ENCODE measurements around the gene PDLIM1.
A peak's percentile ranks its signal among the peaks of the same experiment; 100 is the strongest.

The PDLIM1 gene

DNA sequence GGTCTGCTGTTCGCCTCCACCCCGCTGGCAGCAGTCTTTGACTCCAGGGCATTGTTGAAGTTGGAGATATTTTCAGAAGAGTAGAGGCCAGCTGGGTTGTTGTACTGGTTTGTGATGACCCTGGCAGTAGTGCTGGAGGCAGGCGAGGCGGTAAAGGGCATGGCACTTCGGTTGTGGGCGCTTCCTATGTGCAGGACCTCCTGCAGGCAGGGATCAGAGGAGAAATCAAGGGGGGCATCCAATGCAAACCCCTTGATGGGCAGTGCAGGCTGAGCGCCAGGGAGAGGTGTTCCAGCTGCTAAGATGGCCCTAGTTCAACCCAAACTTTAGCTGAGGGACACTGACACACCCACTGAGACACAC lies 27.0 kb downstream of the PDLIM1 start:
- no peak for DNase-seq

DNA sequence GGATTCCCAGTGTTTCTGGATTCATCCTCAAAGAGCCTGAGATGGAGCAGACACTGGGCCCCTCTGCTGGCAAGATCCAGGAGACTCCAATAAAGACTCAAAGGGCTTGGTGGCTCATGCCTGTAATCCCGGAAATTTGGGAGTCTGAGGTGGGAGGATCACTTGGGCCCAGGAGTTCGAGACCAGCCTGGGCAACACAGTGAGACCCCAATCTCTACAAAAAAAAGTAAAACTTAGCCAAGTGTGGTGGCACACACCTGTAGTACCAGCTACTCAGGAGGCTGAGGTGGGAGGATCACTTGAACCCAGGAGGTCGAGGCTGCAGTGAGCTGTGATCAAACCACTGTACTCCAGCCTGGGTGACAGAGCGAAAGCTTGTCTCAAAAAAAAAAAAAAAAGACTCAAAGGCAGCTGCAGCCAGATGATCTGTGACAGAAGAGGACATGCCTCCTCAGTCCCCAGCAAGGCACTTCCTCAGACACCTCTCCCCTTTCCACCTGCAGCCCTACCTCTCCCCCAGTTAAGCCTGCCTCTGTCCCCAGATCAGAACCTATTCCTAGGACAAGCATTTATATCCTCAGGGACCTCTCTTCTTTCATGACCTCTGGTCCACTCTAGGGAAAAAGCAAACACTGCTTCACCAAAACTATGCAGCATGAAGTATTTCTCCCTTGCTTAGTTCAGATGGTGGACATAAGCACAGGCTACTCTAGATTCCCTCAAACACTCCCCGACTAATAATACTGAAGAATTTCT lies 27.9 kb downstream of the PDLIM1 start:
- DNase-seq: no peak

GRCh38 chr10:95261926-95262325 lies 28.9 kb downstream of the PDLIM1 start:
- no peak for DNase-seq

DNA sequence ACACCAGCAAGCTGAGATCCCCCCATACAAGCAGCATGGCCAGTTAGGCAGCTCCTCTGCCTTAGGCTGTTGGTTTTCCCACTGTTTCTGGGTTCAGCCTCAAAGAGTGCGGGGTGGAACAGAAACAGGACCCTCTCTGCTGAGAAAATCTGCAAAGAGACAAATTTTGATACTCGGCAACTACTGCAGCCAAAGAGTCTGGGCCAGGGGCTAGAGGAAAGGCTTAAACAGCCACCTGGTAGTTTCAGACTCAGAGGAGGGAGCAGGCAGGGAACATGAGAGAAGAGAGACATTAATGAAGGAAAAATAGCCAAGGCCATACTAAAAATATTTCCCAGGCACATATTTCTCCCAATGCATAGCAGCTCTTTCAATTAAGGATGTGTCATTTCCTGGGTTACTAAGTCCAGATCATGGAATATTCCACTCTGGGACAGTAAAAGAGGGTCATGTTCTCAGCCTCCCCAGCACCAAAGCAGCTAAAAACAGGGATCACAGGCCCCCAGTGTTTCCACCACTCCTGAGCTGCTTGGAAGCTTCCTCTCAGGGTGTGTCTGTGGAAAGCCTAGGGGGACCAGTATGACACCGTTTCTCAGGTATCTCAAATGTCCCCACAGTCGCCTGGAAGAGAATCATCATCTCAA lies 29.8 kb downstream of the PDLIM1 start:
- no peak for DNase-seq

DNA sequence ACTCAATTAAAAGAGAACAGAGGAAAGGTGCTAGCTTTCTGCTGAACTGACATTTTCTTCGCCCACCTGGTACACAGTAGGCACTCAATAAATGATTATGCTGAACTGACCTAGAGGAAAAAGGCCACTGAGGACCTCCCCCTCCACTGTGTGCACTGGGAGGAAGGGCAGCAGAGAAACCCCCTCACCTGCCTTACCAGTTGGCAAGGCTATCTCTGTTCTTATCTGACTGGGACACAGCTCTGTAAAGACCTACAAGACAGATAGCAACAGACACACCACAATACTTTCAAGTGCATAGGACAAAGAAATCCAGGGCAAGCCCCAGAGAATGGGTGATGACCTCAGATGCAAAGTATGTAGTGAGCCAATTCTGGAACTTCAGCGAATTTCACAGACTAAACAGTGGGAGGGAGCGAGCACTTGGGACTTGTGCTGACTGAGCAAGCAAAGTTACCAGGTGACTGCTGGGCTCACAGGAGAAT lies 30.4 kb downstream of the PDLIM1 start:
- peak in 3 of 4 experiments; percentile 18 to 41 (median 24) for DNase-seq

DNA sequence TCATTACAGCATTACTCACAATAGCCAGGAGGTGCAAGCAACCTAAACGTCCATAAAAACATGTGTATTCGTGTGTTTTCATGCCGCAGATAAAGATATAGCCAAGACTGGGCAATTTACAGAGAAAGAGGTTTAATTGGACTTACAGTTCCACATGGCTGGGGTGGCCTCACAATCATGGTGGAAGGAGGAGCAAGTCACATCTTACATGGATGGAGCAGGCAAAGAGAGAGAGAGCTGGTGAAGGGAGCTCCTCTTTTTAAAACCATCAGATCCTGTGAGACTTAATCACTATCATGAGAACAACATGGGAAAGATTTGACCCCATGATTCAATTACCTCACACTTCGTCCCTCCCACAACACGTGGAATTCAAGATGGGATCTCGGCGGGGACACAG lies 33.0 kb downstream of the PDLIM1 start:
- no peak for DNase-seq

DNA sequence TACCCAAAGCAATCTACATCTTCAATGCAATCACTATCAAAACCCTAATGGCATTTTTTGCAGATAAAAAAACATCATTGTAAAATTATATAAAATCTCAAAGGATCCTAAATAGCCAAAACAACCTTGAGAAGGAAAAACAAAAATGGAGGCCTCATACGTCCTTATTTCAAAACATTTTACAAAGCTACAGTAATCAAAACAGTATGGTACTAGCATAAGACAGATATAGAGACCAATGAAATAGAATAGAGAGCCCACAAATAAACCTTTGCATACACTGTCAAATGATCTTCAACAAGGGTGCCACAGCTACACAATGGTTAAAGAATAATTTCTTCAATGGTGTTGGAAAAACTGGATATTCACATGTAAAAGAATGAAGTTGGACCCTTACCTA lies 34.5 kb downstream of the PDLIM1 start:
- DNase-seq: no peak

- DNase-seq: no peak
Observed at GRCh38 chr10:95254629-95255028, 36.2 kb downstream of the PDLIM1 start.

DNA sequence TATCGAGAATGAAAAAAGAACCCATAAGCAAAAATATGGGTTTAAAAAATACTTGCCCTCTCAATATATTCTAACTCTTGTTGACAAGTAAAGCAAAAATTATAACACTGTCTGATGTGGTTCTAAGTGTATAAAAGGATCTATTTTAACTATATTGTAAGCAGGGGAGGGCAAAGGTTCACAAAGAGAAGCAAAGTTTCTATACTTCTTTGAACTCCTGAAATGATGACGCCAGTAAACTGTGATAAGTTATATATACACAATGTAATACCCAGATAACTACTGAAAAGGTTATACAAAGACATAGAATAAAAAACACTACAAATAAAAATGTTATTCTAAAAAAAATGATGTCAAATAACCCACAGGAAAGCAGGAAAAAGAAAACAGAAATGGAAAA lies 37.1 kb downstream of the PDLIM1 start:
- DNase-seq: no peak

GRCh38 chr10:95253007-95253406 lies 37.8 kb downstream of the PDLIM1 start:
- no peak for DNase-seq

DNA sequence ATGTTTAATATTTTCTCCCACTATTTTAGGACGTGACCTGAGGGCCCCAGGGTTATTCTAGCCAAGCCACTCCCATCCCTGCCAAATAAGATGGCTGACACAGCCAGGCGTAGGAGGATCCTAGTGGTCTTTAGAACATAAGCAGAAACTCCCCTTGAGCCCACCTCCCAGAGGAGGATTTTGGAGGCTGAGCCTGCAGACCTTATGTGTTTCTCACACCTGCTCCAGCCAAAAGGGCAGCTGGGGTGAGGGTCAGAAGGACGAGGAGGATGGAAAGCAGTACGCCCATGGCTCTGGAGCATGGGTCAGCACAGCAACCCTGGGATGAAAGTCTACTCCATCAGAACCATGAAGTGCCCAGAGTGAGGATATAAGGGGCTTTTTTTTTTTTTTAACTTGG lies 39.9 kb downstream of the PDLIM1 start:
- DNase-seq: no peak

- no peak for DNase-seq
Observed at GRCh38 chr10:95249467-95249866, 41.3 kb downstream of the PDLIM1 start.

GRCh38 chr10:95248989-95249388 lies 41.8 kb downstream of the PDLIM1 start:
- no peak for DNase-seq

GRCh38 chr10:95247881-95248583 lies 42.8 kb downstream of the PDLIM1 start:
- no peak for DNase-seq

DNA sequence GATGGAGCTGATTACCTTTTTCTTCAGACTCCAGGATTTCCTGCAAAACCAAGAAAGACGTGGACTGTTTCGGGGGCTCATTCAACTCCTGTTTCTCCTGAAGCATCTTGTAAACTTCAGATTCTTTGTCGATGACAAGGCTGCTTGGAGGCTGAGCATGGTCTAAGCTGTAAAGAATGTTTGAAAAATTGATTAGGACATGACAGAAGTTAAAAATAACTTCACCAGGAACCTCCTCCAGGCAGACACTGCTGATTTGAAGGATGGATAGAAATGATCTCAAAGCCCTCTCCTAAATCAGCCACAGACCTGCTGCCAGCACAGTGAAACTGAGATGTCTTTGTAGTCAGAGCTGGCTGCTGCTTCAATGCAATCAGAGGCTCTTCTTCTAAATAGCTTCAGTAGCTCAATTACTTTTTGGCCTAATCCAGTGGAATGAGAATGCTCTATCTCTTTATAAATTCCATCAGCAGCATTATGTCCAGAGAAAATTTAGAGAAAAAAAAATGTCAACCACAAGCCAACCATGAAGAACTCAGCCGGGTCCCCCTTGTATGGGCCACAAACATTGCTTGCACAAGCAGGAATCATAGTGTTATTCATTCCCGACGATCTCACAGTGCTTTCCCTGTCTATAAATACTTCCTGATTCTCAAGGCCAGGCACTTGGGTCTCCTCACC lies 43.5 kb downstream of the PDLIM1 start:
- DNase-seq: no peak

DNA sequence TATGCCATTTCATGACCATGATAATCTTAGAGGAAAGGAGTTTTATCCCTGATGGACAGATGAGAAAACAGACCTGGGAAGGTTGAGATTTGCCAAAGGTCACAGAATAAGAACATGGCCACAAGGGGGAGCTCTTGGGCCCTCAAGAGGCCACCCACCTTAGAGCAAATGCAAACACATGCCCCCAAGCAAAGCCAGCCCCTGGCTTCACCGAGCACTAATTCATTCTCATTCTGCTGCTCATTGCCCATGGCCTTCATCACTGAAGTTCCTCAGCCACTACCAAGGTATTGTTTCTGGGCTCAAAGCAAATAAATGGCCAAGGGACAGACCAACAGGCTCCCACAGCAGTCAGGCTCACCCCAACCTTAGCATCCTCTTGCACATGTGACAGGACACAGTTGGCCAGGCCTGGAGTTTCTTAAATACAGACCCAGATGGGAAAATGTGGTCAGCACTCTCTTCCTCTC lies 44.2 kb downstream of the PDLIM1 start:
- DNase-seq: peak; percentile 77 to 90 (median 86)

DNA sequence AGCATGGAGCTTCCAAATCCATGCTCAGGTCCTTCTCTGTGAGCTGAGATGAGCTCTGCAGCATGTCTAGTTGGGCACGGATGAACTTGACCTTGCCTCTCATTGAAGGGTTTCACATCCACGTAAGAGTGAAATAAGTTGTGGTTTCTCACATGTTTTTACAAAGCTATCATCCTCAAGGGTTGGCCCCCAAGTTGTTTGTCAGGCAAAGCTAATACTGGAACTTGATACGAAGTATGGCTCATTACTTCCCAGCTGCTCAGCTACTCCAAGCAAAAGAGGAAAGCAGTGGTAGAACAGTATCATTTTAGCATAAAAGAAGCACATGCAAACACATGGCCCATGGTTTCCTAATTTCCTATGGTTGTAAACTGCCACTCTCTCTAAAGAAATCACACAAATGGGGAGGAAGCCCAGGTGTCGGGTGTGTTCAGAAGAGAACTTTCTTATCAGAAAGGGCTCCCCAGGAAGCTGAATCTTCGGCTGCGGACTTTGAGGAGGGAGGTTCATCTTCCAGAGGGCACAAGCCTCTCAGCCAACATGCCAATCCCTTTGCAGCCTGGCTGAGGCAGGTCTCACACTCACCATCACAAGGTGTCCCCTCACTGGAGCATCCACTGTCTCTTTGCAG lies 45.3 kb downstream of the PDLIM1 start:
- DNase-seq: no peak

- DNase-seq: no peak
Observed at GRCh38 chr10:95244152-95244551, 46.7 kb downstream of the PDLIM1 start.

- DNase-seq: no peak
Observed at GRCh38 chr10:95243318-95243617, 47.5 kb downstream of the PDLIM1 start.

GRCh38 chr10:95242581-95243317 lies 48.1 kb downstream of the PDLIM1 start:
- DNase-seq: peak; percentile 56 to 69 (median 62)

GRCh38 chr10:95241533-95241932 lies 49.3 kb downstream of the PDLIM1 start:
- no peak for DNase-seq

DNA sequence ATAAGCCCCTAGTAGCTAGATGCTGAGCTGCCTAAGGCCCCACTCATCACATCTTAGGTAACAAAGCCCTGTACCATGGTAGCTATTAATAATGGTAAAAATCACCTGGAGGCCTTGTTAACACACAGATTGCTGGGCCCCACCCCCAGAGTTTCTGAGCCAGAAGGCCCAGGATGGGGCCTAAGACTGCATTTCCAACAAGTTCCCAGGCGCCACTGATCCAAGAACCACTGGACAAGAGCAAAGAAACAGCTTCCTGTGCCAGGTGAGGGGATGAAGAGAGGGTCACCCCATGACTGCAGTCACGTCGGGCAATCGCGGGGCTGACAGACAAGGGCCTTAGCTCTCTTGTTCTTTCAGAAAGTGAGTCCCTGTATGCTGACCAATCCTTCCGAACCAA lies 50.0 kb downstream of the PDLIM1 start:
- DNase-seq: no peak
